ENCODE data around the gene PLK1.

DNA sequence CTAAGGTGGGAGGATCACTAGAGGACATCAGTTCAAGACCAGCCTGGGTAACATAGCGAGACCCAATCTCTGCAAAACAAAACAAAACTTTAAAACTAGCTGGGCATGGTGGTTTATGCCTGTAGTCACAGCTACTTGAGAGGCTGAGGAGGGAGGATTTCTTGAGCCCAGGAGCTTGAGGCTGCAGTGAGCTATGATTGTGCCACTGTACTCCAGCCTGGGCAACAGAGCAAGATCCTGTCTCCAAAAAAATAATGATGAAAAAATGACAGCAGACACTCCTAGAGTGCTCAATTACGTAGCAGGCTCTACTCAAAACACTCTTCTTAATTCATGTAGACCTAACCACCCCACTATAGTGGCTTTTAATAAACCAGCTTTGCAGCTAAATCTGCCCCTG is 21.4 kb downstream of the PLK1 start:
- TF ChIP-seq, protein P1, sequence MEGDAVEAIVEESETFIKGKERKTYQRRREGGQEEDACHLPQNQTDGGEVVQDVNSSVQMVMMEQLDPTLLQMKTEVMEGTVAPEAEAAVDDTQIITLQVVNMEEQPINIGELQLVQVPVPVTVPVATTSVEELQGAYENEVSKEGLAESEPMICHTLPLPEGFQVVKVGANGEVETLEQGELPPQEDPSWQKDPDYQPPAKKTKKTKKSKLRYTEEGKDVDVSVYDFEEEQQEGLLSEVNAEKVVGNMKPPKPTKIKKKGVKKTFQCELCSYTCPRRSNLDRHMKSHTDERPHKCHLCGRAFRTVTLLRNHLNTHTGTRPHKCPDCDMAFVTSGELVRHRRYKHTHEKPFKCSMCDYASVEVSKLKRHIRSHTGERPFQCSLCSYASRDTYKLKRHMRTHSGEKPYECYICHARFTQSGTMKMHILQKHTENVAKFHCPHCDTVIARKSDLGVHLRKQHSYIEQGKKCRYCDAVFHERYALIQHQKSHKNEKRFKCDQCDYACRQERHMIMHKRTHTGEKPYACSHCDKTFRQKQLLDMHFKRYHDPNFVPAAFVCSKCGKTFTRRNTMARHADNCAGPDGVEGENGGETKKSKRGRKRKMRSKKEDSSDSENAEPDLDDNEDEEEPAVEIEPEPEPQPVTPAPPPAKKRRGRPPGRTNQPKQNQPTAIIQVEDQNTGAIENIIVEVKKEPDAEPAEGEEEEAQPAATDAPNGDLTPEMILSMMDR (IDR thresholded peaks at IDR 0.05): no peak
- TF ChIP-seq POLR2A (IDR thresholded peaks at IDR 0.05): no peak
